Activated T-helper 1 cell treated with anti-CD3 and anti-CD28 coated beads, Interleukin-12 subunit alpha, Interleukin-12 subunit beta, Interleukin-2, Interleukin-4 antibody, amounts not matched to agents 30 ng/mL and 10 ng/mL and 1 ng/mL, durations not matched to agents 14 hours and 24 hours and 36 hours (primary cell): ENCODE data around the gene PPT2. TPM values are rescaled to one million over a fixed set of nuclear protein-coding genes. Genes with fewer than 3 reads are reported as not detected.

Source experiments
- DNase-seq: peaks from one replicate; pipeline ENCODE4 v3.0.0; 2021; ENCODE audit warnings: low spot score
- H3K27ac Mint-ChIP-seq: one replicate; pipeline ENCODE4 v1.8.0; 2021; ENCODE audit warnings: mild to moderate bottlenecking, mixed read lengths
- H3K27me3 Mint-ChIP-seq: one replicate; pipeline ENCODE4 v1.8.0; 2022; ENCODE audit warnings: mild to moderate bottlenecking, moderate library complexity, mixed read lengths; ENCODE audit not compliant: insufficient read depth
- H3K36me3 Mint-ChIP-seq: one replicate; pipeline ENCODE4 v1.8.0; 2021; ENCODE audit warnings: low read depth, mixed read lengths
- H3K4me1 Mint-ChIP-seq: one replicate; pipeline ENCODE4 v1.8.0; 2021; ENCODE audit warnings: low read depth, mixed read lengths
- H3K4me3 Mint-ChIP-seq: one replicate; pipeline ENCODE4 v1.8.0; 2021; ENCODE audit warnings: mild to moderate bottlenecking, moderate library complexity, mixed read lengths
- H3K9me3 Mint-ChIP-seq: one replicate; pipeline ENCODE4 v1.8.0; 2021; ENCODE audit warnings: mixed read lengths
- intact Hi-C: fragments of 100-400 bp; cut with micrococcal nuclease; formaldehyde crosslinking; loops from one replicate; pipeline ENCODE4 v1.15.1; 2024
- total RNA-seq: library from RNA; stranded (reverse); gene quantifications from 2 replicates; pipeline ENCODE4 v1.2.3, GENCODE V29; 2022

The PPT2 gene
- total RNA-seq, 1 donor from 2014 or later: 17.1 TPM

DNA sequence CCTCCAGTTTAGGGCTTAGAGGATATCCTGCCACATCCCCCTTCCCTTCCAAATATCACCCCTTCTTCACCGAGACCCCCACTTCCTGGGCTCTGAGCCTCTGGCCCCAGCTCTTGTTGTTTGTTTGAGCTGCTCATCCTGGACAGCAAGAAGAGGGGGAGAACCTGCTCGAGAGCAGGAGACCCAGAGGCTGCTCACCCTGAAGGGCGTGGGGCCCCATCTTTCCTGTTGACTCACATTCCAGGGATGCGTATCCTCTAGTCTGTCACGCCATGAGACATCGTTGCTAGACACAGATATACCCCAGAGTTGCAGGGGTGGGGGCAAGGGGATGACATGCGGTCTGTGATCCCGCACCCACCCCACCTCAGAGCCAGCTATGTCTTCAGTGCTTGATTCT lies 39.1 kb upstream of the PPT2 start:
- Mint-ChIP-seq H3K27ac (no peak overlapping the region), H3K27me3 (peaks cover 3% of the 10 kb centered on the region), H3K4me1 (peaks cover 11% of the 10 kb centered on the region), H3K36me3 (peaks cover 41% of the 10 kb centered on the region), H3K9me3 (no peaks in the 10 kb centered on the region), H3K4me3 (no peak overlapping the region)
- intact Hi-C loops: no loop called here
- no peak for DNase-seq

DNA sequence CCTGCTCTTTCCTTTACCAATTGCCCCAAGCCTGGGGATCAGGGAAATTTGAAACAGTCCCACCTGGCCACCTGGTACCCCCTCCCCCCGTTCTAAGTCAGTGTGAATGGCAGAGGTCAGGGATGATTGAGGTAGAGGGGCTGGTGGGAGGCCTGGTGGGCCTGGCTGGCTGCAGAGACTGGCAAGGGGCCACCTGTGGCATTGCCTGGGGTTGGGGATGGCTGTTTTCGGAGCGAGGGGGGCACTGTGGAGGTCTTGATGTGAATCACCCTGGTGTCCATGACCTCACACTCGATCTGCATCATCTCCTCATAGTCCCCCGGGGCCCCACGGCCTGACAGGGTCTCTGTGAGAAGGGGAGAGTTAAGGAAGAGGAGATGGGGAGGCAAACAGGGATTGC lies 38.3 kb upstream of the PPT2 start:
- H3K9me3 Mint-ChIP-seq: no peaks in the 10 kb centered on the region
- H3K27me3 Mint-ChIP-seq: no peaks in the 10 kb centered on the region
- intact Hi-C loops: loop anchor here (2.0 kb wide), 1 partner anchor 683 kb away; no protein-coding TSS in a partner anchor
- no peak for DNase-seq
- peaks cover 43% of the 10 kb centered on the region for H3K36me3 Mint-ChIP-seq
- H3K27ac Mint-ChIP-seq: no peak overlapping the region
- no peak overlapping the region for H3K4me3 Mint-ChIP-seq
- H3K4me1 Mint-ChIP-seq: peaks cover 11% of the 10 kb centered on the region

DNA sequence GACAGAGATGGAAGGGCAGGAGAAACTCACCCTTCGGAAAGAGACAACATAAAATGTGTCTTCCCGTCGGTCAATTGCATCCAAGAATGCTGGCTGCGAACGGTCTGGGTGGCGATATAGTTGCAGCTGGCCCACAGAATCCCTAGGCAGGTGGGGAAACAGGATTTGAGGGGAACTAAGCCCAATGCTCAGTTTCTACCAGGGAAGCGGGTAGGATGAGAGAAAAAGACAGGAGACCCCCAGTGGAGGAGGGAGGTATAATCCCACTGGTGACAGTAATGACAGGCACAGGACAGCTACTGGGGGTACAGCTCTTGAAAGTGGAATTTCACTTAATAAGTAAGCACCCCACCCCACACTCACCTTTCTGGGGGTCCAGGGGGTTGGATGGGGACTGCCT lies 37.3 kb upstream of the PPT2 start:
- intact Hi-C loops: loop anchor here (2.0 kb wide), 1 partner anchor 682 kb away; no protein-coding TSS in a partner anchor
- Mint-ChIP-seq H3K9me3 (no peaks in the 10 kb centered on the region), H3K27ac (no peak overlapping the region), H3K36me3 (peaks cover 46% of the 10 kb centered on the region), H3K27me3 (no peaks in the 10 kb centered on the region), H3K4me1 (peaks cover 11% of the 10 kb centered on the region), H3K4me3 (no peak overlapping the region)
- no peak for DNase-seq

DNA sequence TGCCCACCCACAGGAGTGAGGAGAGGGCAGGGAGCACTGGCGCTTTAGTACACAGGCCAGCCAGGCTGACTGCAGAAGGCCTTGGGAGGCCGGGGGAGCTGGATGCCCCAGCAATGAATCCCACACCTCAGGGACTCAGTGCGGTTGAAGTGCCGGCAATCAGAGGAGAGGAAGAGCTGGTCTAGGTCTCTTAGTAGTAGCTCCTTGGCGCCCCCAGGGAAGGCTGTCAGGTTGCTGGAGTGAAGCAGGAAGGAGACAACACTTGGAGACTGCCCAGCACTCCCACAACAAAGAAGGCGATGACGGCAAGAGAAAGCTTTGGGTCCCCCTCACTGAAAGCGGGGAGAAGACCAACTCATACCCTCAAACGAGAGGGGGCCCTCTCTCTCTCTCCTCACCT lies 36.5 kb upstream of the PPT2 start:
- no peak for DNase-seq
- Mint-ChIP-seq H3K36me3 (peaks cover 46% of the 10 kb centered on the region), H3K27me3 (no peaks in the 10 kb centered on the region), H3K4me1 (peaks cover 11% of the 10 kb centered on the region), H3K27ac (no peak overlapping the region), H3K4me3 (no peak overlapping the region), H3K9me3 (no peaks in the 10 kb centered on the region)
- intact Hi-C loops: loop anchor here (2.0 kb wide), 1 partner anchor 681 kb away; no protein-coding TSS in a partner anchor

DNA sequence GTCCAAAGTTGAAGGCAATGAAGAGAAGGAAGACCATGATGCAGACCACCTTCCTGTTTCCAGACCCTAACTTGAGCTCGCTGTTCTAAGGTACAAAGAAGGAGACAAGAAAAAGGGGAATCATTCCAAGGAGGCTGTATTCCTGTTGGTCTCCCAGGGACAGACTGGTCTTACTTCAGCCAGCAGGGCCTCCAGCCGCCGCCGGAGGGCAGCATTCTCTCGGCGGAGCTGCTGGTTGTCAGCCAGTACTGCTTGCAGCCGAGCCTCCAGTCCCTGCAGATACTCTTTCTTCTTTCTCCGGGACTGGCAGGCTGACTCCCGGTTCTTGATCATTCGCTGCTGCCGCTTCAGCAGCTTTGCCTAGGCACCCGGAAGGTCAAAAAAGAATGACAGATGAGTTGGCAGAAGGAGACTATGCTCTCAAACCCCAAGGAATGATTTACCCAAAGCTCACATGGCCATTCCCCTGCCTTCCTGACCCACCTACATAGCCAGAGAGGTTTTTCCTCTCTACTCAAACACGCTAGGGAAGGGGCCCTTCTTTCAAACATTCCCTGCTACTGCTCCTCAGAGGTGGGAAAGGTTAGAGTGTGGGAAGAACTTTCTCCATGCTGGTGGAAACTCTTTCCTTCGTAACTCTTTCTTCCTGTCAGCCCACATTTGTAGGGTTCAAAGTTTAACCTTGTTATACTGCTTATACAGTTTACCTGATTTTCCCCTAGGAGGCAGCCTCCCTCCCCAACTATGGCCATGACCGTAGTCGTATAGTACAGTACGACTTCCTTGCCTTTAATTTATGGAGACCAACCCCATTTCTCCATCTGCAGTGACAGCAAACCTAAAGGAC lies 34.9 kb upstream of the PPT2 start:
- H3K4me3 Mint-ChIP-seq: no peak overlapping the region
- intact Hi-C loops: loop anchor here (1.0 to 2.0 kb wide), 5 partner anchors 9 to 126 kb away; partner anchors contain the start of genes AGPAT1, ATF6B and PPT2
- DNase-seq: peak; percentile 62
- H3K27me3 Mint-ChIP-seq: no peaks in the 10 kb centered on the region
- H3K4me1 Mint-ChIP-seq: peaks cover 11% of the 10 kb centered on the region
- peaks cover 44% of the 10 kb centered on the region for H3K36me3 Mint-ChIP-seq
- H3K9me3 Mint-ChIP-seq: no peaks in the 10 kb centered on the region
- H3K27ac Mint-ChIP-seq: no peak overlapping the region

DNA sequence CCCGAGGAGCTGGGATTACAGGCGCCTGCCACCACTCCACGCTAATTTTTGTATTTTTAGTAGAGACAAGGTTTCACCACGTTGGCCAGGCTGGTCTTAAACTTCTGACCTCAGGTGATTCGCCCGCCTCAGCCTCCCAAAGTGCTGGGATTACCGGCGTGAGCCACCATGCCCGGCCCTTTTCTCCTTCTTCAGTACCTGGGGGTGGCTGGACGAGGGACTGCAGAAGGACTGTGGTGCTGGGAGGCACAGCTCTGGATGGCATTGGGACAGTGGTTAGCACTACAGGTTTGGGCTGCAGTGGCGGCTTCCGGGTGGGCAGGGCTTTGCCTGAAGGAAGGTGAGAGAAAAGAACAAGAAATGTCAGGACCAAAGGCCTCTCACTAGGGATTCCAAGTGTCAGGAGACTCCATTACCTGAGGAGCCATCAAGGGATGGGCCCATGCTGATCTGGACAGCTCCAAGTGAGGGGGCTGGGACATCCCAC lies 33.3 kb upstream of the PPT2 start:
- Mint-ChIP-seq H3K9me3 (no peaks in the 10 kb centered on the region), H3K4me3 (no peak overlapping the region), H3K36me3 (peaks cover 44% of the 10 kb centered on the region), H3K27me3 (no peaks in the 10 kb centered on the region), H3K27ac (no peak overlapping the region), H3K4me1 (peaks cover 11% of the 10 kb centered on the region)
- no peak for DNase-seq
- intact Hi-C loops: no loop called here

DNA sequence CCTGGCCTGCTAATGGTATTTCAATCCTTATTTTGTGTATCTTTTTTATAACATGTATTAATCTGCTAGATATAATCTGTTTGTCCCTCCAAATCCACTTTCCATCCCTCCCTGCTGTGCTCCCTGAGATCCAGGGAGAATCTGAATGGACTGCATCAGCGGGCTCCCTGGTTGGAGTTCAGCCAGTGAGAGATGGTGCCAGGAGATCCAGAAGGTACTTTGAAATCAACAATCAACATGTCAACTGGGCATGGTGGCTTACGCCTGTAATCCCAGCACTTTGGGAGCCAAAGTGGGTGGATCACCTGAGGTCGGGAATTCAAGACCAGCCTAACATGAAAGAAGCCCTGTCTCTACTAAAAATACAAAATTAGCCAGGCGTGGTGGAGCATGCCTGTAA lies 30.3 kb upstream of the PPT2 start:
- intact Hi-C loops: no loop called here
- no peak overlapping the region for H3K4me3 Mint-ChIP-seq
- no peak overlapping the region for H3K27ac Mint-ChIP-seq
- no peaks in the 10 kb centered on the region for H3K9me3 Mint-ChIP-seq
- H3K27me3 Mint-ChIP-seq: no peaks in the 10 kb centered on the region
- H3K4me1 Mint-ChIP-seq: peaks cover 37% of the 10 kb centered on the region
- peaks cover 48% of the 10 kb centered on the region for H3K36me3 Mint-ChIP-seq
- no peak for DNase-seq

DNA sequence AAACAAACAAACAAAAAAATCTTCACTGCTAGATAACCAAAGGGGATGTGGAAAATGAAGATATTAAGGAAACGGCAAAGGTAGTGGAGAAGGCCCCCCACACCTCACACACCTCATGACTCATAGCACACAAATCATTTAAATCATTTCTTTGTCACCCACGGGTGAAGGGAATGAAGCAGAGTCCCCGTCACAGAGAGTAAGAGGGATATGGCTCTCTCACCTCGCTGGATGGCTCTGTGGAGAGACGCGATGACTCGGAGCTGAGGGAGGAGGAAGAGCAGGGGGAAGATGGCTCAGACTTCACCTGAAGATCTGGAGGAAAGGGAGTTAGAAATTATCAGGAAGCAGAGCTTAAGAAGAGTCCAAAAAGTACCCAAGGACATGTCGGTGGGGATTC lies 27.1 kb upstream of the PPT2 start:
- intact Hi-C loops: no loop called here
- DNase-seq: no peak
- peaks cover 45% of the 10 kb centered on the region for H3K4me1 Mint-ChIP-seq
- peak overlapping the region; percentile 94 for H3K27ac Mint-ChIP-seq
- peak overlapping the region; percentile 99 for H3K4me3 Mint-ChIP-seq
- no peaks in the 10 kb centered on the region for H3K27me3 Mint-ChIP-seq
- peaks cover 32% of the 10 kb centered on the region for H3K36me3 Mint-ChIP-seq
- no peaks in the 10 kb centered on the region for H3K9me3 Mint-ChIP-seq

DNA sequence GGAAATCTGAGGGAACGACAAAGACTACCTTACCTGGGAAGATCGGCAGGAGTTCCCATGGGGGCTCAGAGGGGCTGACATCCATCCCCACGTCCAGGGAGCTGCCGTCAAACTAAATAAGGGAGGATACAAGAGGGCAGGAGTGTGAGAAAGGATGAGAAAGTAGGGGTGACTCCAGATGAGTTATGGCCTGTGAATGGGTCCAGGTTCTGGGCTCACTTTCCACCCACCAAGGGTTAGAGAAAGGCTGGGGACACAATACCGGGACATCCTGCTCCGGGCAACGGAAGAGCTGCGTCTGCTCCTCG lies 26.6 kb upstream of the PPT2 start:
- H3K4me1 Mint-ChIP-seq: peaks cover 45% of the 10 kb centered on the region
- H3K27me3 Mint-ChIP-seq: peaks cover 2% of the 10 kb centered on the region
- no peak for DNase-seq
- intact Hi-C loops: no loop called here
- no peaks in the 10 kb centered on the region for H3K9me3 Mint-ChIP-seq
- H3K4me3 Mint-ChIP-seq: peak overlapping the region; percentile 99
- peak overlapping the region; percentile 94 for H3K27ac Mint-ChIP-seq
- peaks cover 28% of the 10 kb centered on the region for H3K36me3 Mint-ChIP-seq

DNA sequence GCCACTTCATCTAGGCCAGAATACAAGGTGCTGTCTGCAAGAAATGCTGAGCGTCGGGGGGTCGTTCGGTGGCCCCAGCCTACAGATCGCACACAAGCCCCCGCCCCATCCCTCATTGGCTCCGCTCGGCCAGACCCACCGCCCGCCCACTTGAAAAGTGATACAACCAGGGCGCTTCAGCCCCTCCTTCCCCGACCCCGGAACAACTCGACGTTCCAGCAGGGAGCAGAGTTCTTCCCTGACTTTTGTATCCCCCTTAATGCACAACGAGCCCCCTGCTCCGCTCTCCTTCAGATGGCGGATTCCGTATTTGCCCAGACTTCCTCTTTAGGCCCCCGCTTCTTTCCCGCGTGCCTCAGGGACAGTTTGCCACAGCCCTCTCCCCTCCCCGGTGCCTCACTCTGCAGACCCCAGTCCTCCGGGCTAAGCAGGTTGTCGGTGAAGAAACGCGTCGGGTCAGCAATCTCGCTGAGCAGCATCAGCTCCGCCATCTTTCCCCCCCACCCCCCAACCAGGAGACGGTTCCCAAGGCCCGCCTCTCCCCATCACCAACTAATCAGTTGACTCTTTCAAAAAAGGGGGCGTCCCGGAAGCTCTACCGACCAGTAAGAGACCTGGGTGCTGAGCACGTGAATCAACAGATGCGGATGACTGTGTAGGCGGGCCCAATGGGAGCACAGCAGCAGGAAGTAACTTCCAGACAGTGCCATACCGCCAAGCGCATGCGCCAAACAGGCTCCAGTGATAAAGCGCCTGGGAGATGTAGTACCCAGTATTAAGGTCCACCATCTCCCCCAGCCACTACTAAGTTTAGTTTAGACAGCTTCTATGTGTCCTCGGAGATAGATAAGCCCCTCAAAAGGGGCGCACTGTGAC lies 26.0 kb upstream of the PPT2 start, which contains the start of gene ATF6B:
Gene ATF6B (minus strand): TSS at position 530 of the 876 bp plus-strand sequence. CDS start 39 bp downstream, at position 491.
- H3K4me3 Mint-ChIP-seq: peak within 1 kb of the TSS; percentile 99
- peaks cover 27% of the 10 kb centered on the region for H3K36me3 Mint-ChIP-seq
- peaks cover 2% of the 10 kb centered on the region for H3K27me3 Mint-ChIP-seq
- H3K9me3 Mint-ChIP-seq: no peaks in the 10 kb centered on the region
- peak within 1 kb of the TSS; percentile 94 for H3K27ac Mint-ChIP-seq
- H3K4me1 Mint-ChIP-seq: peaks cover 45% of the 10 kb centered on the region
- peak; percentile 95 for DNase-seq
- intact Hi-C loops: loop anchor here (1.0 to 2.0 kb wide), 4 partner anchors 9 to 843 kb away; partner anchors contain the start of genes TAP1 and ZBTB12

DNA sequence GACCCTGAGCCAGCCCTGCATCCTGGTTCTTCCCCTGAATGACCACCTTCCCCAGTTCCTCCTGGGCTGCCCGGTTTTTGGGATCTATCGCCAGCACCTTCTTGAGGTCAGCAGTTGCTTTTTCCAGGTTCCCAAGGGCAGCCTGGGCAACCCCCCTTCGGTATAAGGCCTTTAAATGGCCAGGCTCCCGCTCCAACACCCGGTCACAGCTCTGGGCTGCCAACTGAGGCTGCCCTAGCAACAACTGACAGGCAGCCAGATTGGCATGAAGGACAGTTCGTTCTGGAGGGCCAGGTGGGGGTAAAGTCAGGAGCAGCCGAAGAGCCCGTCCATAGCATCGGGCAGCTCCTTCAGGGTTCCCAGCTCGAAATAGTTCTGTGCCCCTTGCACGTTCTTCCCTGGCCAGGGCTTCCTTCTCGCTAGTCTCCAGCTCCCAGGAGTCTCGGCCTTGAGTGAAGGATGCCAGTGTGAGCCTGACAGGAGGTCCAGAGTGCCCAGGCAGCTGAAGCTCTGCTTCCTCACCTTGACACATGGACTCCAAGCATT lies 25.1 kb upstream of the PPT2 start:
- DNase-seq: no peak

DNA sequence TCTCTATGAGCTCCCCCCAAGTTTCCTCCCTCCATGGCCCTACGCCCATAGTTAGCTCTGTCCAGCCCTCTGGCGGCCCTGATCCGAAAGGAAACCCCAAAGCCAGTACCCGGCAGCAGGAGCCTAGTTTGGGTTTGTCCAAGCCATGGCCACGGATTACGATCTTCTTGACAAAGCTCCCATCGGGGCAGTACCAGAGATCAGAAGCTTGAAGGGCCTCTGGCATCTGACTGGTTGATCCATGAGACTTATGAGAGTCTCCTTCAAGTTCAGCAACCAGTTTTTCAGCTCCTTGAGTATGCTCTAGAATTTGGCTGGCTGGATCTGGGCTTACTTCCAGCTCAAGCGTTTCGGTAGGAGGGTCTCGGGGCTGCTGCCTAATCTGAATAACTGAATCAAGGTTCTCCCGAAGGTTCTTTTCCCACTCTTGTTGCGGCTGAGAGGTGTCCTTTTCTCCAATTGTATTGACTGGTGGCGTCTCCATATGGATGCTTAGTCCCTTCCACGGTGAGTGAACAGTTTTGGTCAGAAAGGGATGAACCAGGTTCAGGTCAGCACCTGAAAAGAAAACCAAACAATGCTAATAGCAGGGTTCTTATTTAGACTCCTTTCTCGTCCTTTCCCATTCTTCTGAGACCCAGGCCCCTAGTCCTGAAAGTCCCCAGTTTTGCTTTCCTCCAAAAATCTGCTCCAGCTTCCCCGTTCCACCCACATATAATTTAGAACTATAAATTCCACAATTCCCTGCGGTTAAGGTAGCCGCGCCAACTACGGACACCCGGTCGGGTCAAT lies 24.4 kb upstream of the PPT2 start:
- H3K36me3 Mint-ChIP-seq: peaks cover 21% of the 10 kb centered on the region

More for the DNA sequence above, 25.1 kb upstream of the PPT2 start:
- peak overlapping the region; percentile 94 for H3K27ac Mint-ChIP-seq
- no peaks in the 10 kb centered on the region for H3K9me3 Mint-ChIP-seq
- intact Hi-C loops: loop anchor here (1.0 to 2.0 kb wide), 4 partner anchors 10 to 842 kb away; partner anchors contain the start of genes TAP1 and ZBTB12
- peaks cover 2% of the 10 kb centered on the region for H3K27me3 Mint-ChIP-seq
- peak overlapping the region; percentile 99 for H3K4me3 Mint-ChIP-seq
- peaks cover 45% of the 10 kb centered on the region for H3K4me1 Mint-ChIP-seq
- peaks cover 27% of the 10 kb centered on the region for H3K36me3 Mint-ChIP-seq

More for the DNA sequence above, 24.4 kb upstream of the PPT2 start:
- intact Hi-C loops: loop anchor here (1.0 to 2.0 kb wide), 9 partner anchors 19 to 1120 kb away; partner anchors contain the start of genes PBX2, PPT2, RNF5 and RXRB
- Mint-ChIP-seq H3K4me3 (peak overlapping the region; percentile 96), H3K27me3 (peaks cover 2% of the 10 kb centered on the region), H3K9me3 (no peaks in the 10 kb centered on the region), H3K4me1 (peaks cover 45% of the 10 kb centered on the region), H3K27ac (peak overlapping the region; percentile 93)
- no peak for DNase-seq
